Right renal pelvis (tissue), 4 donors: ENCODE results near the gene BMPR1A. TPM values are rescaled to one million over a fixed set of nuclear protein-coding genes. Genes with fewer than 3 reads are reported as not detected.
A peak's percentile ranks its signal among the peaks of the same experiment; 100 is the strongest.

Experiments used
- DNase-seq, 4 donors: peaks; one replicate each; pipeline ENCODE4 v3.0.0-alpha.2; 2013; ENCODE audit warnings: low read depth in 4 of 4, low spot score in 3 of 4, missing footprints in 1 of 4
- polyA plus RNA-seq, 4 donors: library from polyadenylated mRNA; unstranded; fragments of 120-200 nt; gene quantifications; one replicate each; pipeline ENCODE4 v1.2.1, GENCODE V29; 2013; ENCODE audit not compliant: insufficient read length in 4 of 4

Gene BMPR1A
- 10 to 100 TPM; 63.2 to 85.5 (median 75.5) TPM for polyA plus RNA-seq

DNA sequence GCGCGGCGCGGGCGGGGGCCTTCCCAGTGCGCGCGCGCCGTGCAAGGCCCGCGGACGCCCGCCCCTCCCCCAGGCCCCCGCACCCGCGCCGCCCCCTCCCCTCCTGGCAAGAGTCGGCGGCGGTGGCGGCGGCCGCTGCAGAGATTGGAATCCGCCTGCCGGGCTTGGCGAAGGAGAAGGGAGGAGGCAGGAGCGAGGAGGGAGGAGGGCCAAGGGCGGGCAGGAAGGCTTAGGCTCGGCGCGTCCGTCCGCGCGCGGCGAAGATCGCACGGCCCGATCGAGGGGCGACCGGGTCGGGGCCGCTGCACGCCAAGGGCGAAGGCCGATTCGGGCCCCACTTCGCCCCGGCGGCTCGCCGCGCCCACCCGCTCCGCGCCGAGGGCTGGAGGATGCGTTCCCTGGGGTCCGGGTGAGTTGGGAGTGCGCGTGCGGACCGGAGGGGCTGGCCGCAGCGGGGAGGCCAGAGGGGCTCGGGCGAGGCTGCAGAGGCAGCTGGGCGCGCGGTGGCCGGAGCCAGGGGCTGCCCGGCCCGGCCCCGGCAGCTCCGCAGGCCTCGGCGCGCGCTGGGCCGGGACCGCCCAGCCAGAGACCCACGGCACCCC, at the start of gene BMPR1A:
Gene BMPR1A, plus strand, starts transcription at position 109 of the 602 bp plus-strand sequence. CDS start 119,400 bp downstream, outside the sequence.
- DNase-seq: peak in 2 of 4 donors; percentile 81 to 89

DNA sequence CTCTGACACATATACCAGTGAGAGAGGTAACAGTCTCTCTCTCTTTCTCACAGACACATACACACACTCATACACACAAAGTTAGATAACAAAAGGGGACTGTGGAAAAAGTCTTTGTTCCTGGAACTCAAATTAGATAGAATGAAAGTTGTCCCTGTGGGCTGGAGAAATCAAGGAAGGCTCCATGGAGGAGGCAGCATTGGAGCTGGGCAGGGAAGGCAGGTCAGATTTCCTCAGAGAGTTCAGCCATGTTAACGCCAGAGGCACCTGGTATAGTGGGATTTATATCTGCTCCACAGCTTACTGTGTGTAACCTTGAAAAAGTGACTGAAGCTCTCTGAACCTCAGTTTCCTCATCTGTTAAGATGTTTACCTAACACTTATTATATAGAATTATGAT, 49.4 kb upstream of the BMPR1A start:
- no peak for DNase-seq

DNA sequence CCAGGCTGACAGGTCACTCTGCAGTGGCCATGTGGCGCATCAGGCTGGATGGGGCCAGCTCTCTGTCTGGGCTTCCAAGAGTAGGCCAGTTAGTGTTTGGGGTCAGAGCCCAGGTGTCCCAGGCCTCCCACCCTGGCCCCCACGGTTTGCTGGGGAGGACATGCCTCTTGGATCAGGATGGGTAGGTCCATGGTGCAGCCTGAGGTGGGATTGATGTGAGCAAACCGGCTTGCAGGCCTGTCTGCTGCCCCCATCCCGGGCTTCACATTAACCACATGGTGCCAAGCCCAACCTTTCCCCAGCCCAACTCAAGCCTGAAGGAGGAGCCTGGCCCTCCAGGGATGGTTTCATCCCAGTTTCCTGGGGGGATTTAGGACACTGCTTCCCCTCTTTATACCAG, 48.9 kb upstream of the BMPR1A start:
- no peak for DNase-seq

DNA sequence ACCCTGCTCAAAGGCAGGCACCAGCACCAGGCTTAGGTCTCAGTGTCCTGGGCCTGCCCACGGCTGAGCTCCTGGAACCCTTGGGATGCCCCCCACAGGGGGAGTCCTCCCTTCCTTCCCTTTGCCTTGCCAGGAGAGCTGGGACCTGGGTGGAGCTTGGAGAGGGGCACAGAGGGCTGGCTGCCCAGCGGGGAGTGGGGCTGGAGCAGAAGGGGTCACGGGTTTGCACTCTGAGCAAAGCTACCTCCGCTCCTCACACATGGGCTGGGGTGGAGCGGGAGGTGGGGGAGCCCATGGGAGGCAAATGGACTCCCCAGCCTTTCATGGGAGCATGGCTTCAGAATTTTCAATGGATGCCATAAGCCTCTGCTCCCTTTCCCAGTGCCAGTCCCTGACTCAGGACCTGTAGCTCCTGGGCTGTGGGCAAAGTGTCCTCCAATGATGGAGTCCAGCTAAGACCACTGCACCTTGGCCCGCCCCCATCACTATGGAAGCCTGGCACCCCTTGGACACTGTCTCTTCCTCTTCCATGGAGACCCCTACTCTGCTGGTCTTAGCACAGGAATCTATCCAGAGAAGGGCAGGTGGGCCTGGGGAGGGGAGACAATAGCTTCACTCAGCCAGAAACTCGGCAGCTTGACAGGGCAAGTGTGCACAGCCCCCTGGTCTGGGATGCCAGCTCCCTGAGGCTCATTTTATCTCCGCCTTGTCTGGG, 48.2 kb upstream of the BMPR1A start:
- no peak for DNase-seq

DNA sequence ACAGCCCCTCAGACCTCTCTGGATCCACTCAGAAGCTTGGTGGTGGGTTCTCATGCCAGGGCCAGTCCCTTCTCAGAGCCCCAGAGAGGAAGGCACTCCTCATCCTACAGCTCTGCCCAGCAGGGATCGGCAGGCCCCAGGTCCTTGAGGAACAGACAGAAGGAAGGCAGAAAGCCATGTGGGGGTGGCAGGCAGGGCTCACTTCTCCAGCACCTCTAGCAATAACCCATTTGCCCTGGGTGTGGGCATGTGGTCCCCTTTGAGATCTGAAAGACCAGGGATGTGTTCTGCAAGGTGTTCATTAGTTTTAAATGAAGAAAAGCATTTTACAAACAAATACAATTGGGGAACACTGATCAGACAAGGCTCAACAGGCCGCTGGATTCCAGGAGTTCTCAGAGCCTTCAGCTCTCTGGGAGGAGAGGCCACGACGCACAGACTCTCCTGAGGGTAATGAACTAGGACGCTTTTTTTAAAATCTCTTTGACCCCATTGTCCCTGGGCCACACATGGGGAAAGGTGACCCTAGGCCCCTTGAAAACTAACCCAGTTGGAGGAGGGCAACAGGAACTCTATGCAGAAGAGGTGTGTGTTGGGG, 47.5 kb upstream of the BMPR1A start:
- no peak for DNase-seq

DNA sequence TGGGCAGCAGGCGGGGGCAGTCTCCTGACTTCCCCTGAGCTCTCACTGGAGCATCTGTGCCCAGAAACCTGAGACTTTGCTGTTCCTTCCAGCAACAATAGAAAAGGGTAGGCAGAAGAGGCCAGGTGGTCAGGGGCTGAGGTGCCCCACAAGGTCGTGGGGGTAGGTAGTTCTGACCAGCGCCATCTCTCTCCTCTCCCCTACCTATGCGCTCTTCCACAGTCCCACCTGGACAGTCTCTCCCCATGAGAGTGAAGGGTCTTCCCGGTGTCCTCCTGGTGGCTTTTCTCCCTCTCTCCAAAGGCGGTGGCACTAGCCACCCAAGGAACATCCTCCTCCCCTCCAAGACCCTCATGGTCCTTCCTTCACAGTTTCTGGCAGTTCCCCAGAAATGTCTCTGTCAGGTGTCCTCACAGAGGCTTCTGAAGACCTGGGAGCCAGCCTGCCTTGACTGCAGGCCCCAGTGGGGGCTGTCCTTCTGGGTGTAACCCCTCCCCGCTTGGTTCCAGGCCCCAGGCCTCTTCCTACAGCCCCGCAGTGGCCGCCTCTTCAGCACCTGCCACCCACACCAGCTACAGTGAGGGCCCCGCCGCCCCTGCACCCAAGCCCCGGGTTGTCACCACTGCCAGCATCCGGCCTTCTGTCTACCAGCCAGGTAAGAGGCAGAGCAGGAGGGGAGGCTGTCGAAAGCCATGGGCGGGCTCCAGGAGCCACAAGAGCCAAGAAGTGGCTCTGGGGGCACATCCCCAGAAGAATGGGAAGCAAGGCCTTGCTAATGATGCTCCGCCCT, 46.8 kb upstream of the BMPR1A start:
- DNase-seq: no peak

DNA sequence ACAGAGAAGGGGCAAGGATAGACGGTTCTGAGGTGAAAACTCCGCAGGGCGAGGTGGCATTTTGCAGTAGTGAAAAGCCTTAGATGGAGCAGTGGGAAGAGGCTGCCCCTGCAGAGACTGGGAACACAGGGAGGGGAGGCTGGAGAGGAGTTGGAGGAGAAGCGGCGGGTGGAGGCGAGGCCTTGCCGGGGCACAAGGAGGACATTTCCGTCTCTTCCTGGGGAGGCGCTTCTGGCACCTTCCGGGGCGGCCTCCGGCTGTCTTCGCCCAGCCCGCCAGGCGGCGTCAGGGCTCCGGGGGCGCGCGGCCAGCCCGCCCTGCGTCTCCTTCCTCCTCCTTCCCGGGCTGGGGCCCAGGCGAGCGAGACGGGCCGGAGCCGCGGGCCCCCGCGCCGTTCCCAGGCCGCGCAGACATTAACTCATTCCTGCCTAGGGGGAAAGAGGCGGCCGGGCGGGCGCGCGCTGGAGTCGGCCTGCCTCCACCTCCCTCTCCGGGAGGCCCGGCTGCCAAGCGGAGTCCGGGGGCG, 45.4 kb upstream of the BMPR1A start:
- peak; percentile 79 to 85 (median 82) for DNase-seq

DNA sequence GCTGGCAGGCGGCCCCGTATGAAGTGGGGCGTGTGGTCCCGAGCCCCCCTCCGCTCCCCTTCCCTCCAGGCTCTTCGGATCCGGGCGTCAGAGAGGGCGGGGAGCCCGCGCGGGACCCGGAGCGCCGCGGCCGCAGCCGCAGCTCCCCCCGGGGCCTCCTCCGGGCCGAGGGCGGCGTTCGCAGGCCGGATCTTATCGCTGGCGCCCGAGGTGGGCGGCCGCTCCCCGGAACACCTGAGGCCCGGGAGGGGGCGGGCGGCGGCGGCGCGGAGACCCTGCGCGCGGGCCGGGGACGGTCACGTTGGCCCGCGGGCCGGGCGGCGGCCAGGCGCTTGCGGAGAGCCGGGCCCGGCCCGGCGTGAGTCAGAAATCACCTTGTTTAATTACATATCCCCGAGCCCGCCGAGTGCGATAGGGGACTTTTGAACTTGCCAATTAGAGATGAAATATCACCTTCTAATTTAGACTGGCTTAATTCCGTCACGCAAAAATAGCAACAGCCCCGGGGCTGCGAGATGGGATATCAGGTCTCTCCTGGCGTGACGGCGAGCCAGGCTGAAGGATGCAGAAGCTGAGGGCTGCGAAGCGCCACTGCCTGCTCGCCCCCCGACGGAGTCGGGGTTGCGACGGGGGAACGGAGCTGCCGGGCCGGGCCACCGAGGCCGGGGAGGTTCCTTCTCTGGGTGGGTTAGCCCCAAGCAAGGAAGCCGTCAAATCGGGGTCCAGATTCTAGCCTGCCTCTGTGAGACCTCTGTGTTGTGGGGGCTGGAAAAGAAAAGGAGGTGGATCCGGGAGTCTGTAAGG, 44.7 kb upstream of the BMPR1A start:
- peak; percentile 36 to 63 (median 50) for DNase-seq

DNA sequence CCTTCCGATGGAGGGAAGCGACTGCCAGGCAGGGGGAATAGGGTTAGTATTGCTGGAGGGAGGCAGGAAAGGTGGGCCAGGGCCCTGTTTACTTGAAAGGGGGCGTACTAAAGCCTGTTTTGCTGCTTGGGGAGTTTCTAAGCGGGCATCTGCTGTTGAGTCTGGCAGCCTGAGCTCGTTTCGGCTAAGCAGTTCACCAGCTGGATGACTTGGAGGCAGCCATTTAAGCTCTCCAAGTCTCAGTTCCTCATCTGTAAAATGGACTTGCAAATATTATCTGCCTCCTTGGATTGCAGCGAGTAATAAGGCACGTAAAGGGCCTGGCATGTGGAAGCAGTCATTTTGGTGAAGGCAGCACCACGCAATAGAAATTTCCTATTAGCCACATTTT, 44.1 kb upstream of the BMPR1A start:
- DNase-seq: no peak

DNA sequence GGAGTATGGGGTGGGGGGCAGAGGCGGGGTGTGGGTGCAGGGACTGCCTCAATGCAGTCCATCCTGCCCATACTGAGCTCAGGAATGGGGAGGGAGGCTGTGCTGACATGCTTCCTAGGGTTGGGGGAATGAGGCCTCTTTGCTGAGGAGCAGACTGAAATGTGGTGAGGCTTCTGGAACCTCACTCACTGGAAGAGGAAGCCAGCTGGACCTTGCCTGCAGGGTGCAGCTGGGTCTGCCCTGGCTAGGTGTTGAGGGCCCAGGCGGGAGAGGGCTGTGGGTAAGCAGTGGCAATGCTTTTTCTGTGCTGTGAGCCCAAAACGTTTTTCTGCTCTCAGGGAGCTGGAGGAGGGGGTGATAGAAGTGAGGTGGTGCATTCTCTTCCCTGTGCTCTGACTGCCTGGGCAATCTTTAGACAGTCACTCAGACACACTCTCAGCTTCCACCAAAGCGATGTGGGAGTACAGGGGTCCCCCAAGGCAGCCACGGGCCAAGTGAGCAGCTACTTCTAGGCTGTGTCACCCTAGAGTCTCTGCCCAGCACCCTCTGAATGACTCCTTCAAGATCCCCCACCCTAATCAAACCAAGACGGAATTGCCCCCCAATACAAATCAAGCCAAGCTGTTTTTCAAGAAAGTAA, 41.1 kb upstream of the BMPR1A start:
- DNase-seq: no peak

DNA sequence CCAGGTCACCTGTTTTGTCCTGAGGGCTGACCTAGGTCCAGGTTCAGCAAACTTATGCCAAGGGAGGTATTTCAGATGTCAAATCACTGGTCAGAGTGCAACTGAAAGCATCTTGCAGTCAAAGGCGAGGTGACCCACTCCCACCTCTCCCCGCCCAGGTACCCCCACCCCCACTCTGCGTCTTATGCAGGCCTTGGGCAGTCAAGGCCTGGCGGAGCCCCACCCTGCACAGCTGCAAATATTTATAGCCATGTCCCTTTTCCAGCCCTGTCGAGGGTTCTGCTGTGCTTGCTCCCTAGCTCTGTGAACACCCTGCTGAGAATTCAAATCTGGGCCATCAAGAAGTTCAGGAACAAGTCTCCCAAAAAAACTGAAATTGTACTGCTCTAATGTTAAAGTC, 40.6 kb upstream of the BMPR1A start:
- no peak for DNase-seq

DNA sequence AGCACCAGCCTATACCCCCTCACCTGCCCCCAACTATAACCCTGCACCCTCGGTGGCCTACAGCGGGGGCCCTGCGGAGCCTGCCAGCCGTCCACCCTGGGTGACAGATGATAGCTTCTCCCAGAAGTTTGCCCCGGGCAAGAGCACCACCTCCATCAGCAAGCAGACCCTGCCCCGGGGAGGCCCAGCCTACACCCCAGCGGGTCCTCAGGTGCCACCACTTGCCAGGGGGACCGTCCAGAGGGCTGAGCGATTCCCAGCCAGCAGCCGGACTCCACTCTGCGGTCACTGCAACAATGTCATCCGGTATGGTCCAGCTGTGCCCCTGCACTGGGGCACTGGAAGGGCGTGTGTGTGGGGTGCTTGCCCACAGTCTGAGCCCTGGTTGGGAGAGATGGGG, 40.0 kb upstream of the BMPR1A start:
- no peak for DNase-seq

DNA sequence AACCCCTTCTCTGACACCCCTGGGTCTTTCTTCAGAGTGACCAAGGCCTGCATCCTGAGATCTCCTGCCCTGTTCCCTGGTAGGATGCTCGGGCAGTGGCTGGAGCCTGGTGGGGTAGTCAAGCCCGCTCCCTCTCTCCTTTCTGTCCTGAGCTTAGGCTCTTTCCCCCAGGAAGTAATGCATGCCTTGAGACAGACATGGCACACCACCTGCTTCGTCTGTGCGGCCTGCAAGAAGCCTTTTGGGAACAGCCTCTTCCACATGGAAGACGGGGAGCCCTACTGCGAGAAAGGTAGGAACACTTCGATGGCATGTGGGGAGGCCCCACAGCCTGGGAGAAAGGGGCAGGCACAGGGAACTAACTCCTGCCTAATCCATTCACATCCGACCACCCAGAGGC, 37.9 kb upstream of the BMPR1A start:
- DNase-seq: no peak

DNA sequence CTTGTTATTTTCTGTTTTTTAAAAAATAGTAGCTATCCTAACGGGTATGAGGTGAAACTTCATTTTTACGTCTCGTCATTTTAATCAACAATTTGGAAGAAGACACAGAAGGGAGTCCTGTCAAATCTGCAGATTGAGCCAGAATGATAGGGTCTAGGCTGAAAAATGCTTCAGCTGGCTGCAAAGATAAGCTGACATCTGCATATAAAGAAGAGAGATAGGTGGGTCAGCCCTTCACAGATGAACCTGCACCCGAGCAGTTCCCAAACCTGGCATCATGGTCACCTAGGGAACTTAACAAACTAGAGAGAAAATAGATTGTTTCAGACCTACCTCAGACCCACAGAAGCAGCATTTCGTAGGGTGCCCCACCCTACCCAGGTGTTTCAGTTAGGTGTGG, 35.2 kb upstream of the BMPR1A start:
- no peak for DNase-seq

DNA sequence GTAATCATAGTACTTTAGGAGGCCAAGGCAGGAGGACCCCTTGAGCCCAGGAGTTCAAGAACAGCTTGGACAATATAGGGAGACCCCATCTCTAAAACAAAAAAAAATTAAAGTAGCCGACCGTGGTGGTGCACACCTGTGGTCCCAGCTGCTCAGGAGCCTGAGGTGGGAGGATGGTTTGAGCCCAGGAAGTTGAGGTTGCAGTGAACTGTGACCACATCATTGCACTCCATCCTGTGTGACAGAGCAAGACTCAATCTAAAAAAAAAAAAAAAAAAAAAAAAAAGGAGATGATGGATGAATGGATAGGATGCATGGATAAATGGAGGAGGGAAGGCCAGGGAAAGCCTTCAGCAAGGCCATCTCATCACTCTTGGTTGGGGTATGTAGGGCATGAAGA, 33.4 kb upstream of the BMPR1A start:
- no peak for DNase-seq

DNA sequence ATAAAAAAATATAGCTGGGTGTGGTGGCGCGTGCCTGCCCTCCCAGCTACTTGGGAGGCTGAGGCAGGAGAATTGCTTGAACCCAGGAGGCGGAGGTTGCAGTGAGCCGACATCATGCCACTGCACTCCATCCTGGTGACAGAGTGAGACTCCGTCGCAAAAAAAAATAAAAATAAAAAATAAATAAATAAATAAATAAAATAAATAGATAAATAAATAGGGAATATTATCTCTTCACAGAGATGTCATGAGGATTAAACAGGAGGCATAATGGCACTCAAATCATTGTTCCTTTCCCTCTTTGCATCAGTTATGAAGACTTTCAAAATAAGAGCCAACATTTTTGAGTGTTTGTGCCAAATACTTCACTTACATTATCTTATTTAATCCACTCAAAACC, 32.0 kb upstream of the BMPR1A start:
- no peak for DNase-seq

DNA sequence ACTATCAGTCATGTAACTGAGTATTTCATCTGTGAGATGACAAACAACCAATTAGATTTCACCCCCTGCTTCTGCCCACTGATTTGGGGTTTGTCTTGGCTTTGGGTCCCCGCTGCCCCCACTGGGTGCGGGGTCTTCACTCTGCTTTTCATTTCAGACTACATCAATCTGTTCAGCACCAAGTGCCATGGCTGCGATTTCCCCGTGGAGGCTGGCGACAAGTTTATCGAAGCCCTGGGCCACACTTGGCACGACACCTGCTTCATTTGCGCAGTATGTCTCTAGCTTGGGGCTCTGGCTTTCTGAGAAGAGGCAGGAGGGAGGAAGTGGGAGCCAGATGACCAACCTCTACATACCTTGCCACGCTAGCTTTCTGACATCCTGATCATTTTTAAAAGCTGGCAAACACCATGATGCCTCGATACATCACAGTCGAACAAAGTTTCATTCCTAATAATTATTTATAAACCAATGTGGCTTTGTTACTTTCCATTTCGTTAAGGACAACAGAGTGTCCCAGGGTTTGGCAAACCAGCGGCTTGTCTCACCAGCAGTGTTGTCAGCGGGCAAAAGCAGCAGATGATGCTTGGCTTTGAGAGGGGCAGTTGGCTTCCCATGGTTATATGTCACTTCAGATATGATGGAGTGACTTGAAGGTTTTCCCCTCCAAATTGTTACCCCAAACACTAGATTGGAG, 30.3 kb upstream of the BMPR1A start:
- DNase-seq: no peak

DNA sequence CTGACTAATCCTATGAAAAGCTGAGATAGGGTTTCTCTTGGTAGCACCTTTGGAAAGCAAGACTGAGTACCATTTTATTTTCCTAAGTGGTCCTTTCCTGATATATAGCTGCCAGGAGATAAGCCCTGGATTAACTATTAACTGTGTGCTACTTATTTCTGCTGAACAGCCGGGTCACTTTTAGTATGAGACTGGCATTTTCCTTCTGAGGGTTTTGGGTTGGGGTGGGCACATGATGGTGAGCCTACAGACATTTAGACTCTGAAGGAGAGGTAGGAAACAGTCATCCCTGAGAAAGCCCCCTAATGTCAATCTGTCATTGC, 29.8 kb upstream of the BMPR1A start:
- DNase-seq: no peak

DNA sequence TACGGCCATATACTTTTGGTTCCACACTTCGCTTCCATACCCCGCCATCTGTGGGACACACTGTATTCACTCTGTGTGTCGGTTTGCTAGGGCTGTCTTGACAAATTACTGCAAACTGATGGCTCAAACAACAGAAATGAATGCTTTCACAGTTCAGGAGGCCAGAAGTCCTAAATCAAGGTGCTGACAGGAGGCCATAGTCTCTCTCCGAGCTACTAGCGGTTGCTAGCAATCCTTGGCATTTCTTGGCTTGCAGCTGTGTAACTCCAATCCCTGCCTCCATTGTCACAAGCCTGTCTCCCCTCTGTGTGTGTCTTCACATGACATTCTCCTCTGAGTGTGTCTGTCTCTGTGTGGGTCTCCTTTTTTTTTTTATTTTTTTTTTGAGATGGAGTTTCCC, 28.9 kb upstream of the BMPR1A start:
- DNase-seq: peak in 3 of 4 donors; percentile 26 to 61 (median 48)
